HG02763 (cell line): ENCODE data around the gene DPP6.

Source experiments
- ATAC-seq: cut with Tn5 transposase; IDR thresholded peaks from one replicate; pipeline ENCODE4 v1.9.1; 2021; ENCODE audit warnings: mild to moderate bottlenecking, moderate library complexity; ENCODE audit not compliant: unreplicated experiment

The DPP6 gene

GRCh38 chr7:154581251-154581890 is 529.2 kb downstream of the DPP6 start:
- no peak for ATAC-seq

GRCh38 chr7:154583454-154583853 is 531.3 kb downstream of the DPP6 start:
- no peak for ATAC-seq

GRCh38 chr7:154584352-154585252 is 532.4 kb downstream of the DPP6 start:
- no peak for ATAC-seq

- ATAC-seq = no peak
These were observed 535.6 kb downstream of the DPP6 start for GRCh38 chr7:154587792-154588191.

GRCh38 chr7:154591544-154591943 is 539.3 kb downstream of the DPP6 start:
- ATAC-seq = no peak

GRCh38 chr7:154592388-154592787 is 540.2 kb downstream of the DPP6 start:
- ATAC-seq = no peak

- no peak for ATAC-seq
These were observed 546.2 kb downstream of the DPP6 start for GRCh38 chr7:154598396-154598795.

- no peak for ATAC-seq
These were observed 546.7 kb downstream of the DPP6 start for GRCh38 chr7:154598864-154599263.

- ATAC-seq = no peak
These were observed 558.7 kb downstream of the DPP6 start for GRCh38 chr7:154610903-154611302.

GRCh38 chr7:154613811-154614210 is 561.6 kb downstream of the DPP6 start:
- ATAC-seq = no peak

GRCh38 chr7:154620141-154620755 is 568.0 kb downstream of the DPP6 start:
- ATAC-seq = no peak

- no peak for ATAC-seq
These were observed 571.2 kb downstream of the DPP6 start for GRCh38 chr7:154623399-154623798.

- ATAC-seq = no peak
These were observed 575.6 kb downstream of the DPP6 start for GRCh38 chr7:154627646-154628290.

GRCh38 chr7:154628556-154628955 is 576.4 kb downstream of the DPP6 start:
- no peak for ATAC-seq

GRCh38 chr7:154631162-154631561 is 579.0 kb downstream of the DPP6 start:
- ATAC-seq = no peak

GRCh38 chr7:154633641-154634040 is 581.4 kb downstream of the DPP6 start:
- ATAC-seq = no peak

GRCh38 chr7:154638286-154638685 is 586.1 kb downstream of the DPP6 start:
- ATAC-seq = no peak

GRCh38 chr7:154640266-154640865 is 588.2 kb downstream of the DPP6 start:
- ATAC-seq = no peak

- ATAC-seq = no peak
These were observed 588.7 kb downstream of the DPP6 start for GRCh38 chr7:154640917-154641316.

- no peak for ATAC-seq
These were observed 592.2 kb downstream of the DPP6 start for GRCh38 chr7:154644366-154644765.
